ENCODE results near the gene AFAP1L1.
"Not testable (repeated sequence)": the region's sequence is repeated elsewhere in the genome, so short reads cannot be mapped to it uniquely, and the experiment has no call there.

Gene AFAP1L1

DNA sequence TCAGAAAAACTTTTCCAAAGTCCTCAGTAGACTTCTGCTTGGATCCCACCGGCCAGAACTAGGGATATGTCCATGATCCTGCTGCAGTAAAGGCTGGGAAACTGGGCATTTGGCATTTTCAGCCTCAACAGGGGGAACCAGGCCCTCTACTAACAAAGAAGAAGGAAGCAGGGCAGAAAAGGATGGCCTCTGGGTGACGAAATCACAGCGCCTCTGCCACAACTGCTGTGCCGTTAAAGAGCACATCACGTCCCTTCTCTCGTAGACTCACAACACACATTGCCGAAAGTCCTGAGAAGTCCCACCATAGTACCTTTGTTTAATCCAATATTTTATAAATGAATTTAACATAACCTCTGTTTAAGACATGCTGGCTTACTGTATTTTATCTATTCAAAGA lies 10.4 kb upstream of the AFAP1L1 start:
- no peak for DNase-seq

GRCh38 chr5:149262315-149262714 lies 9.3 kb upstream of the AFAP1L1 start:
- DNase-seq: no peak

DNA sequence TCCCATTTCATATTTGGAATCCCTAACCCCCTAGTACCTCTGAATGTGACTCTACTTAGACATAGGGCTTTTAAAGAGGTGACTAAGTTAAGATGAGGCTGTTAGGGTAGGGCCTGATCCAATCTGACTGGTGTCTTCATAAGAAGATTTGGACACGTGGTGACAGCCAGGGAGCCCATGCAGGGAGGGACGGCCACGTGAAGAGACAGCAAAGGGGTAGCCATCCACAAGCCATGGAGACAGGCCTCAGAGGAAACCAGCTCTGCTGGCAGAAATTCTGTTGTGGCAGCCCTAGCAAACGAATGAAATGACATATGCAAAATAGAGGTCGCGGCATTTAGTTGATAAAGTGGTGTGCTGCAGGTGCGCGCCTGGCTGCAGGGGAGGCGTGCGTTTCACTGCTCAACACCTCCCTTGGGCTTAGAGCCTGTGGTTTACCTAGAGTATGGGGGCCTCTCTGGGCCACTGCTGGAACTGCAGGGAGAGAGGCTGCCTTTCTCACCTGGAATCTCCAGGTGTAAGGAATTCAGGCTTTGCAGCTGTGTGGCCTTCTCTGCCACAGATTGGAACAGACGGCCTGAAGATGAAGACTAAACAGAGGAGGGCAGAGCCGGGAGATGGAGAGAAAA lies 7.1 kb upstream of the AFAP1L1 start:
- no peak for DNase-seq

- DNase-seq: no peak
Measured at GRCh38 chr5:149265068-149265465, 6.6 kb upstream of the AFAP1L1 start.

DNA sequence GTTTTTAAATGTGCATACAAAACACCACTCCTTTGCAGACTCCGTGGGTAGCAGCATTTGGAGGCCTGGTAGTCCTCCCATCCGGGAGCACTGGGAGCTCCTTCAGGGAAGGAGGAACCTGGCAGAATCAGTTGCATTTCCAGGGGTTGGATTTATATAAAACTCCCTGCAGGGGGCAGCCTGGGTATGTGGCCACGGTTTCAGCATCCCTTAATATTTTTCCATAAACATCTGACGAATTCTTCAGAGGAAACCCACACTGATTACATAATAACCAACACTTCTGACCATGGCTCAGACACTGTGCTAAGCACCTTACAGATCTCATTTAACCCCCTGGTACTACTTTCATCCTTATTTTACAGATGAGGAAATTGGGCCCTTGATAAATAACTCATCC lies 6.1 kb upstream of the AFAP1L1 start:
- DNase-seq: peak; percentile 52

DNA sequence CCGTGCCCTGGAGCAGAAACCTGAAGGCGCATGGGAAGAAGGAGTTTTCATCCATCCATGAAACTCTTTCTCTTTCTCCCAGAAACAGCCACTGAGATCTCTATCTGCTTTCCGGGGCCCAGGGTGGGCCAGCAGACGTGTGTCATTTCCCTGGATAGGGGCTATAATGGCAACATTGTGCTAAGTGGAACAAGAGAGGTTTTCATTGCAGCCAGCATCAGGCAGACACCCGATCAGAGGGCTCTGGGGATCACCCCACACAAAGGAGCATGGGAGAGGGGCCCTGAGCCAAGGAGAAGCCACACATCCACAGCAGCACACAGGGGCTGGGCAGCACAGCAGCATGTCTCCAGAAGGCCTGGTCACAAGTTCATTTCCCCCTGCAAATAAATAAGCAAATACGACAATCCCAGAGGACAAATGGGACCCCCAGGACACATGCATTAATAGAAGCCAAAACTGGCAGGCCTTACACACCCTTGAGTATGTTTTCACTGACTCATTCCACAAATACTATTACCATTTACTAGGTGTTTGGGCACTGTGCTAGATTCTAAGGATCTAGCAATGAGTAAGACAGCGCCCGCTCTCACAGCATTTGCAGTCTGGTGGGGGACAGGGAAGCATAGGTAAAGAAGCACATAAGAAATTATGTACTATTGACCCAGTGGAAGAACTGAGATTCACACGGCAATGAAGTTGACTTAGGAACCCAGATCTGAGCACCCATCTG lies 4.3 kb upstream of the AFAP1L1 start:
- DNase-seq: no peak

DNA sequence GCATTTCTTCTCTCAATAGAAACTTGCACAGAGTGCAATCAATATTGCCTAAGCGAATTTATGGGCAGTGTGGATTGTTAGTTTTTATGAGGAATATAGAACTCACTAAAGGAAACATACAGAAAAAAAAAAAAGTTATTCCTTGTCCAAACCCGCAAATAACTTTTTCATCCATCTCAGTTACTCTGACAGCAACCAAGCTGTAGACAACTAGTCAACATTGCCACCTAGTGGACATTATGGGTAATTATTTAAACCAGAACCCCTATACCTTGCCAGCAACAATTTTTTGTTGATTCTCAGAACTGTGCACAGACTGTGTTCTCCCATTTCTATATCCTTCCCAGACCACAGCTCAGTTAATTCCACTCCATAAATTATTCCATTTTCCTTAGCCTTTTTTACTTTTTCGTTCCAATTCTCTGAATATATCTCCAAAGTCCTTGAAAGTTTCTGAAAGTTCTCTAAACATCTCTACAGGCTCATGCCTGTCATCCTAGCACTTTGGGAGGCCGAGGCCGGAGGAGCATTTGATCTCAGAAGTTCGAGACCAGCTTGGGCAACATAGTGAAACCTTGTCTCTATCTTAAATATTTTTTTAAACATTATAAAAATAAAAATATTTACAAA lies 2.6 kb upstream of the AFAP1L1 start:
- DNase-seq: peak; percentile 51

GRCh38 chr5:149271195-149271715 lies 404 bp upstream of the AFAP1L1 start:
- no peak for DNase-seq

GRCh38 chr5:149272781-149273180 lies 1.1 kb downstream of the AFAP1L1 start:
- not testable (repeated sequence) for DNase-seq

DNA sequence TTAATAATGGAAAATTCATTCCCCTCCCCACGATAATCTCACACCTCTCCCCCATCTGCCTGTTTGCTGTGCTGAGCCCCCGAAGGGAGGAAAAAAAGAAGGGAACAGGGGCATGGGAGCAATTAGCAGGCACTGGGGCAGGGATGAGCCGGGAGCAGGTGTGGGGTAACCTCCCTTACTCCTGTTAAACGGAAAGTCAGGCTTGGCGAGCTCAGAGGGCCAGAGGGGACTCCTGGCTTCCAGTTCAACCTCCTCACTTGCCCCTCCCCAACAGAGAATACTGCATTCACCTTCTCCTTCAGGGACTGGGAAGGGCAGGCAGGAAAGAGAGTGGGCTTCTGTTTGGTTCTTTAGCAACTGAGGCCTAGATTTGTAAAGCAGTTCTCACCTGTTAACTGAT lies 1.6 kb downstream of the AFAP1L1 start:
- no peak for DNase-seq

DNA sequence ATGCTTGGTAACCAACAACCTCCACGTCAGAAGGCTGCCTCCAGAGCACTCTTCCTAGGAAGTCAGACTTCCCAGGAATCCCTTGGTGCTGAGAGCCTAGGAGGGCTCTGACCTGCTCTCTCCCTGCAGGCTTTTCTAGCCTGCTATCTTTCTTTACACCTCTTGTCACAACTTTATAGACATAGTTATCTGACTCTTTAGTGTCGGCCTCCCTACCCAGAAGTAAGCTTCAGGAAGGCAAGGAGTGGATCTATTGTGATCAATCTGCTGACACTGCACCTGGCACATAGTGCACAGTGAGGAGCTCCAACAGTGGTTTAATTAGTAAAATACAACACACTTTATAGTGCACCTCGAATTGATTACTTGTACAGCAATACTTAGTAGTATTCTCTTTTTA lies 2.3 kb downstream of the AFAP1L1 start:
- DNase-seq: no peak

DNA sequence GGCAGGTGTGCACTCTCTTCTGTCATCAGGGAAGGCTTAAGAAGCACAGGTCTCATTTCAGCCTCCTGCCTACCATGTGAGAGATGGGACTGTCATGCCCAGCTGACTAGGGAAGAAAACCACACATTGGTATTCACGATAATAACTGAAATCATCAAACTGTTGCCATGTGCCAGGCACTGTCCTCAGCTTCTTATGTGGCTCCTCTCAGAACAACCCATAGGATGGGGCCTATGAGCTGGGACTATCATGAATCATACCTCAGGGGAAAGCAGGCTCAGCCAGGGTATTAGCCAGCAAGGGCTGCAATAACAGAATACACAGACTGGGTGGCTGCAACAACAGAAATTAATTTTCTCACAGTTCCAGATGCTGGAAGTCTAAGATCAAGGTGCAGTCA lies 3.3 kb downstream of the AFAP1L1 start:
- no peak for DNase-seq

DNA sequence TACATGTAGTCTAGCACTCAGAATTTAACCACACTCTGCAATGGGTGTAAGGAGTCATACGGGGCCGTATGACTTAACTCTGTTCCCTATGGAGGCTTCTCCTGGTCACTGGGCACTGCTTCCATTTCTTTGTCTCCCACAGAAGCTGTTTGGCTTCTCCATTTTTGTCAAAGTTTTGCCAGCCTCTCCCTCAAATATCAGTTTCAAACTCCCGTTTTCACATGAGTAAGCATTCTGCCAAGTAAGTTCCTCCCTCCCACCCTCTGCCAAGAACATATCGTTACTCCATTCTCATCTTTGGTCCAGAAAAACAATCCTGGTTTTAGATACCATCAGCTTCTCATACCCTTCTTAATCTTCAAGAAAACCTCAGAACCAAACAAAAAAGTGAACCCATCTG lies 6.1 kb downstream of the AFAP1L1 start:
- DNase-seq: no peak

- no peak for DNase-seq
Measured at GRCh38 chr5:149278451-149279210, 7.0 kb downstream of the AFAP1L1 start.

DNA sequence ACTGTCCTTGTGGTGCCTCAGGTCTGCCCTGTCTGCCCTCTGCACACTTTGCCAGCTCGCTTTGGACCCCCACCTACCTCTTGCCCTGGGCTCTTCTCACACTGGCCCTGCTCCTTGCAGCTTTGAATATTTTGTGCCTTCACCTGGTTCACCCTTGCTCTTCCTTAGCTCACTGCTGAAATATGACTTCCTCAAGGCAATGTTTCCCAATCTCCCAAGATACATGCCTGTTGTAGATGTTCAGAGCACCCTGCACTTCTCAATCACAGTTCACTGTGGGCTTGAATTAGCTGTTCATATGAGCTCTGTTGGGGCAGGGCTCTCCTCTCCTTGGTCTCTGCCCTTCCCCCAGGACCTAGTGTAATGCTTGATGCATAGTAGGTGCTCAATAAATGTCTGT lies 8.0 kb downstream of the AFAP1L1 start:
- DNase-seq: no peak

DNA sequence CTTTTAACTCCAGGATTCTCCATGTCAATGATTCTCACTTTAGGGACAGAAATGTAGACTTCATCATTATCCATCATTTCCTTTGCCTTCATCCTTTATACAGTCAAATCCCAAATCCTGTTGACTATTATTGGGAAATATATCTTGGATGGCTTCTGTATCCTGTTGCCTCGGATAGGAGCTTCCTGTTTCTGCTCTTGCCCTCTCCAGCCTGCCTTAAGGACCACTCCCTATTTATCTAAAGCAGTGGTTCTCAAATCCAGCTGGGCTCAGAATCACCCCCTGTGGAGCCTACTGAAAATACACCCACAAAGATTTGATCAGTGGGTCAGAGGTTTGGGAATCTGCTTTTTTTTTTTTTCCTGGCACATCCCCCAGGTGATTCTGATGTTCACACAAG lies 8.5 kb downstream of the AFAP1L1 start:
- no peak for DNase-seq

DNA sequence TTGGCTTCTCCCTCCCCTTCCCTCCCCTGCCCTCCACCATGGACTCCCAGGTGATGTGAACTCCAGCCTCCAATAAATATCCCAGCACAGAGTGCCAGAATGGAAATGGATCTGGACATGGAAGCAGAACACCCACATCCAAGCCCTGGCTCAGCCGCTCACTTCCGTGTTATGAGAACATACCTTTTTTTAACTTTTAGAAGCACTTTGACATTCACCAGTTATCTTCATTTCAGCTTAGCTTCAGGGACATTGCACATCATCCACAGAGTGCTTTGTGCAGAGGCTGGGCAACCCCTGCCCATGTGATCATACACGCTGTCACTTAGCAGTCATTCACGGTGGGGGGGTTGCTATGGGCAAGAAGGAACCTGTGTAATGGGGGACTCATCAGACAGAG lies 9.1 kb downstream of the AFAP1L1 start:
- no peak for DNase-seq

DNA sequence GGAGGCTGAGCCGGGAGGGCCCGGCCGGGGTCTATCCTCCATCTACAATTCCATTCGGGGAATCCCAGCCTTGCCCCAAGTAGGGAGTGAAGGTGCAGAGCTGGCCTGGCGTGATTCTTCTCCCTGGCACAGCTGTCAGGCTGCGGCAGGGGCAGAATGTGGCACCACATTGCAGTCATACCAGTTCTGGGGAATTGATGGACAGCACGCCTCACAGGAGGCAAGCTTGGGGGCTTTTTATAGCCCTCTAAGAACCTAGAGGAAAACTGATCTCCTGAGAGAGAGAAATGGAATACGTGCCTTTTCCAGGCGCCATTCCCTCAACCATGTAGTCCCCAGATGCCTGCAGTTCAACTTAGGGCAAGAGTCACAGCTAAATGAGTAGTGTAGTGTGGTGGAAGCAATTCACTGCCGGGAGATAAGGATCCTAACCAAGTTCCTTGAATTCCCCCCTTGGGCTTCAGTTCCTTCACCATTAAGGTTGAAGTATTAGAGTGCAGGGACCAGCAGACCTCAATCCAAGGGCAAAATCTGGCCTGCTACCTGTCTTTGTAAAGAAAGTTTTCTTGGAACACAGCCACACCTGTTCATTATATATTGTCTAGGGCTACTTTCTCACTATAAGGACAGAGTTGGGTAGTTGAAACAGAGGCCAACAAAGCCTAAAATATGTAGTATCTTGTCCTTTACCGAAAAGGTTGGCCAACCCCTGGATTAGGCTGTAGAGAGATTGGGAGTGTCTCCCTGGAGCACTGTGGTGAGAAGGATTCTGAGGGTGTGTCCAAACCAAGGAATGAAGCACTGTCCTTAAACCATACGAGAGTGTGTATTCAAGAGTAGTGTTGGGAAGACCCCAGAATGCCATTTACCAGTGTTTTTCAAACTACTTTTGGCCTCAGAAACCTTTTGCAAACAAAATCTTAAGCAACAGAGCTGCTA lies 10.6 kb downstream of the AFAP1L1 start:
- DNase-seq: no peak

DNA sequence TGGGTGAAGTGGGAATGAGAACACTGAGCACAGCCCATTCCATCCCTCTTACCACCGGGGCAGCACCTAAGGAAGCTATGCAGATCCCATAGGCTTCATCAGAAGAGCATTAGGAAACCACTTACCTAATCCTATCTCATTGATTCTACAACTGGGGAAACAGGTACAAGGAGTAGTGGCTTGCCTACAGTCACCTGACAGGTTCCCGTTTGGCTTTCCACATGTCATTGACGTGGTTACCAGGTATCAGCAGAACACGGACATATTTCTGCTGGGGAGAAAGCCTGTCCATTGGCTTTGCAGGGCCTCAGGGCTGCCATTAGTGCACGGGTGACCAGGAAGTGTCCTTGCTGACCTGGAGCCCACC lies 11.3 kb downstream of the AFAP1L1 start:
- DNase-seq: no peak

DNA sequence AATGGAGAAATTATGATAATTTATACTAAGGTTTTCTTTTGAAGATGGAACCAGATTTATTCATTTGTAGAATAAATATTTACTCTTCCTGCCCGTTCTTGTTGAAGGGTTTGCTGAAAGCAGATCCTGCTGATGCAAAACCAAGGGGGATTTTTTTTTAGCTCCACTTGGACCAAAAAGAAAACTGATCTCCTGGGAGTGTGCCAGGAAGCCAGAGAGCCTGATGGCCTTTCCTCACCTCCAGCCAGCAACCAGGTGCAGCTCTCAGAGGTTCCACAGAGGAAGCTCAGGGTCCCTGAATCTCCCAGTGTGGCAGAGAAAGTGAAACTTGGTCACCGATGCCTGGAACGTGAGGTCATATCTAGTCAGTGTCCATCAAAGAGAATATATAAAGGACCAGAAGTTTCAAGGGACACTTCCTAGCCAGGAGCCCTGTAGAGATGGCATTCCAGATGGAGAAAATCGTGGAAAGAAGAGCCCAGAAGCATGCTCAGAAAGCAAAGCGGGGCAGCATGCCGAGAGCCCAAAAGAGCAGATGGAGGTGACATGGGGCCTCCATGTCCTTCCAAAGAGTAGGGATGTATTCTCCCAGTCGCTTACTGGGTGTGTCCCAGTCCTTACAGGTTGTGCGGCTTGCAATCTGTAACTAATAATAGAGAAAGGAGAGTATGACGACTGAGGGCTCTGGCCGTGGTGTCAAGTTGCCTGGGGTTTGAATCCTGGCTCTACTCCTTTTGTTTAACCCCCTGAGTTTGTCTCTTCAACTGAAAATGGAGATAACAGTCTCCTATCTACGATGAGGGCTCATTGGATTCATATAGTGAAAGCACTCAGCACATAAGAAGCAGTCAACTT lies 12.2 kb downstream of the AFAP1L1 start:
- DNase-seq: no peak

GRCh38 chr5:149284501-149284900 lies 12.8 kb downstream of the AFAP1L1 start:
- DNase-seq: peak; percentile 30
